ENCODE data around the gene DACH1.

- no peak for TF ChIP-seq CTCF (IDR thresholded peaks at IDR 0.05)
- no peak for TF ChIP-seq POLR2A (IDR thresholded peaks at IDR 0.05)
These were observed 386.0 kb downstream of the DACH1 start for GRCh38 chr13:71481046-71481445.

Measured in uterus (tissue), 2 donors.